Cardiac fibroblast (primary cell): ENCODE measurements around the gene CD22.
A peak's percentile ranks its signal among the peaks of the same experiment; 100 is the strongest.

Experiments
- DNase-seq, 2 donors: peaks; one replicate each; pipeline versions ENCODE4 v3.0.0 to v3.0.0-alpha.2; 2010; ENCODE audit warnings: low read depth in 2 of 2
- H3K4me3 ChIP-seq, 2 donors: replicated peaks in 1 of 2; 1 replicate in 1 of 2; 2 replicates in 1 of 2; pipeline ENCODE4 v1.5.1; 2011; ENCODE audit warnings: low read depth in 2 of 2, low read length in 2 of 2, mild to moderate bottlenecking in 2 of 2, moderate library complexity in 1 of 2
- CTCF ChIP-seq: IDR thresholded peaks from one replicate; pipeline ENCODE4 v1.5.1; 2011; ENCODE audit warnings: low read depth, mild to moderate bottlenecking, low read length, inconsistent platforms

CD22 gene

DNA sequence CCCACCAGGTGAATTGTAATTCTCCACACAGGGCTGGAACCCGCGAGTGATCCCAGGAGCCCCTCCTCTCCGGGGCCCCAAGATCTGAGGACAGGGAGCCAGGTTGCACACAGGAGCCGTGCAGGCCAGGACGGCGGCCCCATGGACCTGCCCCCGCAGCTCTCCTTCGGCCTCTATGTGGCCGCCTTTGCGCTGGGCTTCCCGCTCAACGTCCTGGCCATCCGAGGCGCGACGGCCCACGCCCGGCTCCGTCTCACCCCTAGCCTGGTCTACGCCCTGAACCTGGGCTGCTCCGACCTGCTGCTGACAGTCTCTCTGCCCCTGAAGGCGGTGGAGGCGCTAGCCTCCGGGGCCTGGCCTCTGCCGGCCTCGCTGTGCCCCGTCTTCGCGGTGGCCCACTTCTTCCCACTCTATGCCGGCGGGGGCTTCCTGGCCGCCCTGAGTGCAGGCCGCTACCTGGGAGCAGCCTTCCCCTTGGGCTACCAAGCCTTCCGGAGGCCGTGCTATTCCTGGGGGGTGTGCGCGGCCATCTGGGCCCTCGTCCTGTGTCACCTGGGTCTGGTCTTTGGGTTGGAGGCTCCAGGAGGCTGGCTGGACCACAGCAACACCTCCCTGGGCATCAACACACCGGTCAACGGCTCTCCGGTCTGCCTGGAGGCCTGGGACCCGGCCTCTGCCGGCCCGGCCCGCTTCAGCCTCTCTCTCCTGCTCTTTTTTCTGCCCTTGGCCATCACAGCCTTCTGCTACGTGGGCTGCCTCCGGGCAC lies 22.6 kb downstream of the CD22 start:
- no peak for DNase-seq
- no peak for TF ChIP-seq CTCF
- H3K4me3 ChIP-seq: no peak overlapping the region

- no peak for TF ChIP-seq CTCF
- H3K4me3 ChIP-seq: no peak overlapping the region
- no peak for DNase-seq
Measured at GRCh38 chr19:35352177-35352447, 23.1 kb downstream of the CD22 start.

- H3K4me3 ChIP-seq: no peak overlapping the region
- peak; percentile 80 to 86 for DNase-seq
- TF ChIP-seq CTCF: peak; percentile 74
Measured at GRCh38 chr19:35352448-35353304, 23.7 kb downstream of the CD22 start.

- no peak for TF ChIP-seq CTCF
- DNase-seq: peak in 1 of 2 donors; percentile 53
- no peak overlapping the region for H3K4me3 ChIP-seq
Measured at GRCh38 chr19:35353635-35354034, 24.6 kb downstream of the CD22 start.

GRCh38 chr19:35354898-35355297 lies 25.9 kb downstream of the CD22 start:
- no peak for TF ChIP-seq CTCF
- no peak overlapping the region for H3K4me3 ChIP-seq
- DNase-seq: no peak

DNA sequence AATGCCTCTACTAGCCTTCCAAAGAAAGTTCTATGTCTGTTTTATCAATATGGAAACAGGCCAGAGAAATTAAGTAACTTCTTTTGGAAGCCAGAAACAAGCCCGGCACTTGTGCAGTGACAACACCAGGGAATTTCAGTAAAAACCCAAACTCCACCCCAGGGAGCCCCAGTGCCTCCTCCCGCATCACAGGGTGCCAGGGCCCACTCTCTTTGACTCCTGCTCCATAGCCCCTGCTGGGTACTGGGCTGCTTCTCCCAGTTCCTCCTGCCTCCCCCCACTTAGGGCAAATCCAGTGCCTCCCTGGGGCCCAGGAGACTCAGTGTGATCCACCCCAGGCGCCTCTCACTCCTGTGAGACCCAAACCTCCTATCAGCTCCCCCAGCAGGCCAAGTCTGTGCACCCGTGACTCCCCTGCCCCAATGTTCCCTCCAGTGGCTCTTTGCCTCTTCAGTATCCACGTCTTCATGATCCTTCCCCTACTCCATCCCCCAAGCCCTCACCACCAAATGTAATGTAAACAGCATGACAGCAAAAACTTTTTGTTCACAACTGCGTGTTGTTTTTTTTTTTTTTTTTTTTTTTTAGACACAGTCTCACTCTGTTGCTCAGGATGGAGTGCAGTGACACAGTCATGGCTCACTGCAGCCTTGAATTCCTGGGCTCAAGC lies 26.9 kb downstream of the CD22 start:
- DNase-seq: peak in 1 of 2 donors; percentile 29
- H3K4me3 ChIP-seq: no peak overlapping the region
- no peak for TF ChIP-seq CTCF
